ENCODE measurements around the gene USH1C.

DNA sequence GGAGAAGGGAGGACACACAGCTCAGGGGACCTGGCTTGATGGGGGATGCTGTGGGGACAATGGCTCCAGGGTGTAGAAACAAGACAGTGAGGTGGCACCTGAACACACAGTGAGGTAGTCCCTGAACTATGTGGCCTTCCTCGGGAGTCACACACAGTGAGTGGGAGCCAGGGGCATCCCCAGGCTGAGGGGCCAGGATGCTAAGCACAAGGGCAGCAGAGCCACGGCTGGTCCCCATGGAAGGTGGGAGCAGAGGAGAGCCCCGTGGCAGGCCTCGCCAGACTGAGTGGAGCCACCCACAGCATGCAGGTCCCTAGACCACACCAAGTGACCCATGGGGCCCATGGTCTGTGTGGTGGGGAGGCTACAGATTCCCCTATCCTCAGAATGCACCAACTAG lies 41.6 kb downstream of the USH1C start:
- TF ChIP-seq, protein P1, sequence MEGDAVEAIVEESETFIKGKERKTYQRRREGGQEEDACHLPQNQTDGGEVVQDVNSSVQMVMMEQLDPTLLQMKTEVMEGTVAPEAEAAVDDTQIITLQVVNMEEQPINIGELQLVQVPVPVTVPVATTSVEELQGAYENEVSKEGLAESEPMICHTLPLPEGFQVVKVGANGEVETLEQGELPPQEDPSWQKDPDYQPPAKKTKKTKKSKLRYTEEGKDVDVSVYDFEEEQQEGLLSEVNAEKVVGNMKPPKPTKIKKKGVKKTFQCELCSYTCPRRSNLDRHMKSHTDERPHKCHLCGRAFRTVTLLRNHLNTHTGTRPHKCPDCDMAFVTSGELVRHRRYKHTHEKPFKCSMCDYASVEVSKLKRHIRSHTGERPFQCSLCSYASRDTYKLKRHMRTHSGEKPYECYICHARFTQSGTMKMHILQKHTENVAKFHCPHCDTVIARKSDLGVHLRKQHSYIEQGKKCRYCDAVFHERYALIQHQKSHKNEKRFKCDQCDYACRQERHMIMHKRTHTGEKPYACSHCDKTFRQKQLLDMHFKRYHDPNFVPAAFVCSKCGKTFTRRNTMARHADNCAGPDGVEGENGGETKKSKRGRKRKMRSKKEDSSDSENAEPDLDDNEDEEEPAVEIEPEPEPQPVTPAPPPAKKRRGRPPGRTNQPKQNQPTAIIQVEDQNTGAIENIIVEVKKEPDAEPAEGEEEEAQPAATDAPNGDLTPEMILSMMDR (IDR thresholded peaks at IDR 0.05) = no peak
- no peak for TF ChIP-seq POLR2A (IDR thresholded peaks at IDR 0.05)
